Neutrophil (primary cell): Measurements from ENCODE around the gene TMCC1.

Experiments
- H3K27ac ChIP-seq: fragments of 200-600 bp; sonication (generic); 2 replicates; pipeline ENCODE4 v1.5.1; 2016; ENCODE audit warnings: mild to moderate bottlenecking, moderate library complexity
- H3K27me3 ChIP-seq: fragments of 200-600 bp; sonication (generic); 2 replicates; pipeline ENCODE4 v1.6.0; 2016; ENCODE audit warnings: mild to moderate bottlenecking
- H3K36me3 ChIP-seq: fragments of 200-600 bp; sonication (generic); 2 replicates; pipeline ENCODE4 v1.5.1; 2017
- H3K4me1 ChIP-seq, 2 experiments: fragments of 200-600 bp in 1 of 2; sonication (generic) in 1 of 2; 1 replicate in 1 of 2; 2 replicates in 1 of 2; pipeline versions ENCODE4 v1.5.1 to v1.6.1; 2013 to 2016; ENCODE audit warnings: low read depth in 1 of 2, low read length in 1 of 2, mild to moderate bottlenecking in 1 of 2, moderate library complexity in 1 of 2; ENCODE audit not compliant: control insufficient read depth in 1 of 2, insufficient read depth in 1 of 2
- H3K4me3 ChIP-seq, 2 experiments: fragments of 200-600 bp in 1 of 2; sonication (generic) in 1 of 2; 1 replicate in 1 of 2; 2 replicates in 1 of 2; pipeline ENCODE4 v1.5.1; 2013 to 2016; ENCODE audit warnings: low read depth in 1 of 2, low read length in 1 of 2, mild to moderate bottlenecking in 1 of 2, moderate library complexity in 1 of 2
- H3K9me3 ChIP-seq: fragments of 200-600 bp; sonication (generic); 2 replicates; pipeline ENCODE4 v1.5.1; 2016
- CTCF ChIP-seq: fragments of 200-600 bp; sonication (generic); IDR thresholded peaks from 2 replicates; pipeline ENCODE4 v1.5.1; 2016; ENCODE audit warnings: antibody characterized with exemption

The TMCC1 gene

DNA sequence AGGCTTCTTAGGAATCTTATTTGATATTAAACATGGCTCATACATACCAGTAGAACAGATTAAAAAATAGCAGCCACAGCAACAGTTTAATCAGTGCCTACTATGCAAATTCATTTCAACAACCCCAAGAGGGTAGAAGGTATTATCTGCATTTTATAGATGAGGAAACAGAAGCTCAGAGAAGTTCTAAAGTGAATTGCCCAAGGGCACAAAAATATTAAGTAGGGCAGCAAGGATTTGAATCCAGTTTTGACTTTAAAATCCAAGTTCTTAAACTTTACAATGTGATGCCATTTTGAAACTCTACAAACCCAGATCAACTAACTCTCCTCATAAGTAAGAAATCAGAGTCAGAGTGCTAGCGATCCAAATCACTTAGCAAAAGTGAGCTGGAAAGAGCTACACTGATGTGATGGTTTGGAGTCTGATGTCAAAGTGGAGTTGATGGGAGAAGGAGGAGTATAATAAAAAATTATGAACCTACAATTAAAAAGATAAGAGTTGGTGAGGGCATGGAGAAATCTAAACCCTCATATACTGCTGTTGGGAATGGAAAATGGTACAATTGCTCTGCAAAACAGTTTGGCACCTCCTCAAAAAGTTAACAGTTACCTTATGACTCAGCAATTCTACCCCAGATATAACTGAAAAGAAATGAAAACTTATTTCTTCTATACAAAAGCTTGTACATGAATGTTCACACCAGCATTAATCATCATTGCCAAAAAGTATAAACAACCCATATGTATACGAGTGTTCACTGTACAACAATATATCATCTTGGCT is 236.1 kb downstream of the TMCC1 start:
- Histone ChIP-seq H3K9me3 (no peaks in the 10 kb centered on the region), H3K4me1 (peaks cover 9 to 13% of the 10 kb centered on the region in 2 experiments), H3K36me3 (peaks cover 13% of the 10 kb centered on the region), H3K27me3 (no peaks in the 10 kb centered on the region), H3K27ac (peak overlapping the region; percentile 53), H3K4me3 (no peak overlapping the region)
- no peak for TF ChIP-seq CTCF

DNA sequence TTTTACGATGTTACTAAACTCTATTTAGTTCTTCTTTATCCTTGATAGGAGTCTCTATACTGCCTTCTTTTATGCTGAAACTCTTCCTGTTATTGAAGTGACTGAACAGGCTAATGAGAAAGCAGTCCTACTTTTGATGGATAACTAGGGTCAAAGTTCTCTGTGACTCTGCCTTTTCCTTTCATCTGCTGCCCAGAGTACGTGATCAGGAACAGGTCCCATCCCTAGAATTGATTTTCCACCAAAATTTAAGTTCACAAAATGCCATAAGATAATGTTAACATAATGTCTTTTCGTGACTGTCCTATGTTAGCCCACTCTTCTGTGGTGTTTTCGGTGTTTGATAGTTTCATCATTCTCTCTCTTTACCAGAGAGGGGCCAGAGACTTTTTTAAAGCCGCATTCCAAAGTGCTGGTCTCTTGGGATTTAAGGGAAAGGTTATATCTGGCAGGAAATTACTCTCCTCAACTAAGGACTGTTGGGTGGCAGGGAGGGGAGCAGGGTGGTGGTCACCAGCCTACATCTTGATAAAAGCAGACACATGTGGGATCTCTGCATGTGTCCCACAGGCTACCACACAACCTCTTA is 236.8 kb downstream of the TMCC1 start:
- peaks cover 9 to 13% of the 10 kb centered on the region in 2 experiments for H3K4me1 ChIP-seq
- no peaks in the 10 kb centered on the region for H3K9me3 ChIP-seq
- no peaks in the 10 kb centered on the region for H3K27me3 ChIP-seq
- TF ChIP-seq CTCF: no peak
- no peak overlapping the region for H3K4me3 ChIP-seq
- H3K27ac ChIP-seq: no peak overlapping the region
- peaks cover 20% of the 10 kb centered on the region for H3K36me3 ChIP-seq

DNA sequence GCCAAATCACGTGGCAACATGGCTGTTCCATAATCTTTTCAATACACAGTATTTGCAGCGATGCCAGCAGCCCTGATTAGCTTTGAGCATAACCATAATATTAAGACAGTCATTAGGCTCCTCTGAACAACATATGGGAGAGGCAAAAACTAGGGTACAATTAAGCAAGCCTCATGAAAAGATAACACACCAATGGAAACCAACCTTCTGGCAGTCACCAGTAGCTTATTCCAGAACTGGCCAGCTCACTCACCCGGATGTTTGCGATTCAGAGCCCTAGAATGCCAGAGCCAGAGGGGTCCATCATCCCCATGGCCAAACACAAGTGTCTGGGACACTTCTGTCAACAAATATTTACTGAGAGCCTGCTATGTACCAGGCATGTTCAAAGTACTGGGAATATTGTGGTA is 238.2 kb downstream of the TMCC1 start:
- Histone ChIP-seq H3K36me3 (peaks cover 31% of the 10 kb centered on the region), H3K27ac (no peak overlapping the region), H3K9me3 (no peaks in the 10 kb centered on the region), H3K27me3 (no peaks in the 10 kb centered on the region), H3K4me1 (peaks cover 9 to 13% of the 10 kb centered on the region in 2 experiments), H3K4me3 (no peak overlapping the region)
- no peak for TF ChIP-seq CTCF

GRCh38 chr3:129654131-129654530 is 239.4 kb downstream of the TMCC1 start:
- H3K36me3 ChIP-seq: peaks cover 31% of the 10 kb centered on the region
- no peak for TF ChIP-seq CTCF
- H3K4me1 ChIP-seq: peaks cover 9 to 13% of the 10 kb centered on the region in 2 experiments
- no peak overlapping the region for H3K27ac ChIP-seq
- no peaks in the 10 kb centered on the region for H3K27me3 ChIP-seq
- no peaks in the 10 kb centered on the region for H3K9me3 ChIP-seq
- no peak overlapping the region for H3K4me3 ChIP-seq

GRCh38 chr3:129653019-129653418 is 240.5 kb downstream of the TMCC1 start:
- Histone ChIP-seq H3K27me3 (no peaks in the 10 kb centered on the region), H3K9me3 (no peaks in the 10 kb centered on the region), H3K4me1 (peaks cover 6 to 7% of the 10 kb centered on the region in 2 experiments), H3K4me3 (no peak overlapping the region), H3K36me3 (peaks cover 31% of the 10 kb centered on the region), H3K27ac (no peak overlapping the region)
- no peak for TF ChIP-seq CTCF
